ENCODE data around the gene NR2F1. TPM values are rescaled to one million over a fixed set of nuclear protein-coding genes. Genes with fewer than 3 reads are reported as not detected.

Gene NR2F1
- total RNA-seq, 1 donor from 2014 or later: 42.6 TPM

GRCh38 chr5:93636837-93637236, 53.8 kb downstream of the NR2F1 start:
- H3K4me1 ChIP-seq: no peaks in the 10 kb centered on the region
- H3K9me3 ChIP-seq: no peaks in the 10 kb centered on the region
- no peak overlapping the region for H3K4me3 ChIP-seq
- no peak for TF ChIP-seq CTCF (IDR thresholded peaks at IDR 0.05)
- no peak for DNase-seq
- no peaks in the 10 kb centered on the region for H3K36me3 ChIP-seq
- H3K27ac ChIP-seq: no peak overlapping the region
- ATAC-seq: no peak
- H3K27me3 ChIP-seq (ENCODE audit: low read depth): no peaks in the 10 kb centered on the region
- intact Hi-C loops (cut with DNase I): no loop called here

GRCh38 chr5:93637697-93638096, 54.7 kb downstream of the NR2F1 start:
- no peak for TF ChIP-seq CTCF (IDR thresholded peaks at IDR 0.05)
- Histone ChIP-seq H3K36me3 (no peaks in the 10 kb centered on the region), H3K27me3 (ENCODE audit: low read depth) (no peaks in the 10 kb centered on the region), H3K9me3 (no peaks in the 10 kb centered on the region), H3K27ac (no peak overlapping the region), H3K4me3 (no peak overlapping the region), H3K4me1 (no peaks in the 10 kb centered on the region)
- no peak for DNase-seq
- no peak for ATAC-seq
- intact Hi-C loops (cut with DNase I): no loop called here

- Histone ChIP-seq H3K27ac (no peak overlapping the region), H3K9me3 (no peaks in the 10 kb centered on the region), H3K36me3 (no peaks in the 10 kb centered on the region), H3K27me3 (ENCODE audit: low read depth) (no peaks in the 10 kb centered on the region), H3K4me1 (no peaks in the 10 kb centered on the region), H3K4me3 (no peak overlapping the region)
- intact Hi-C loops (cut with DNase I): no loop called here
- TF ChIP-seq CTCF (IDR thresholded peaks at IDR 0.05): no peak
- DNase-seq (no peak), ATAC-seq (no peak)
Measured at GRCh38 chr5:93642526-93642925, 59.5 kb downstream of the NR2F1 start.

Other genes with a start within 250 kb of the NR2F1 start
- 11.1 TPM for gene NR2F1-AS1, start 2.0 kb upstream of the NR2F1 start, total RNA-seq
- 1.8 TPM for gene POU5F2, start 158.4 kb downstream of the NR2F1 start, total RNA-seq